ENCODE measurements around the gene ZNF687.
A peak's percentile ranks its signal among the peaks of the same experiment; 100 is the strongest.

The ZNF687 gene

GRCh38 chr1:151311589-151312331 lies 29.7 kb downstream of the ZNF687 start:
- FAIRE-seq (no peak), DNase-seq (ENCODE audit: insufficient read length, low spot score) (peak; percentile 95)

GRCh38 chr1:151312411-151312810 lies 30.3 kb downstream of the ZNF687 start:
- DNase-seq (ENCODE audit: insufficient read length, low spot score) (no peak), FAIRE-seq (no peak)

GRCh38 chr1:151312826-151313225 lies 30.7 kb downstream of the ZNF687 start:
- no peak for DNase-seq (ENCODE audit: insufficient read length, low spot score)

GRCh38 chr1:151313501-151313900 lies 31.4 kb downstream of the ZNF687 start:
- FAIRE-seq (no peak), DNase-seq (ENCODE audit: insufficient read length, low spot score) (no peak)

More at GRCh38 chr1:151312826-151313225, 30.7 kb downstream of the ZNF687 start:
- FAIRE-seq = no peak

- no peak for DNase-seq (ENCODE audit: insufficient read length, low spot score)
Measured at GRCh38 chr1:151314137-151314875, 32.2 kb downstream of the ZNF687 start.

GRCh38 chr1:151315565-151316235 lies 33.6 kb downstream of the ZNF687 start:
- DNase-seq (ENCODE audit: insufficient read length, low spot score) = no peak
- FAIRE-seq = no peak

More at GRCh38 chr1:151314137-151314875, 32.2 kb downstream of the ZNF687 start:
- FAIRE-seq = no peak

- DNase-seq (ENCODE audit: insufficient read length, low spot score) (no peak), FAIRE-seq (no peak)
Measured at GRCh38 chr1:151318975-151319374, 36.9 kb downstream of the ZNF687 start.

- FAIRE-seq (no peak), DNase-seq (ENCODE audit: insufficient read length, low spot score) (no peak)
Measured at GRCh38 chr1:151324390-151324930, 42.4 kb downstream of the ZNF687 start.

- no peak for DNase-seq (ENCODE audit: insufficient read length, low spot score)
- no peak for FAIRE-seq
Measured at GRCh38 chr1:151325231-151325630, 43.1 kb downstream of the ZNF687 start.

- FAIRE-seq (no peak), DNase-seq (ENCODE audit: insufficient read length, low spot score) (no peak)
Measured at GRCh38 chr1:151325646-151326429, 43.7 kb downstream of the ZNF687 start.

GRCh38 chr1:151326619-151327222 lies 44.6 kb downstream of the ZNF687 start:
- DNase-seq (ENCODE audit: insufficient read length, low spot score) = peak; percentile 30
- FAIRE-seq = no peak

GRCh38 chr1:151327223-151327902 lies 45.3 kb downstream of the ZNF687 start, which contains the start of gene PI4KB:
PI4KB (minus strand) TSS chr1:151327416; CDS start chr1:151316481, 10,935 bp downstream.
- FAIRE-seq (no peak), DNase-seq (ENCODE audit: insufficient read length, low spot score) (peak; percentile 89)

- no peak for DNase-seq (ENCODE audit: insufficient read length, low spot score)
- FAIRE-seq = no peak
Measured at GRCh38 chr1:151327903-151328674, 46.0 kb downstream of the ZNF687 start.

GRCh38 chr1:151334822-151335221 lies 52.7 kb downstream of the ZNF687 start:
- DNase-seq (ENCODE audit: insufficient read length, low spot score) (no peak), FAIRE-seq (no peak)

GRCh38 chr1:151336556-151336955 lies 54.5 kb downstream of the ZNF687 start:
- no peak for FAIRE-seq

GRCh38 chr1:151340870-151341754 lies 59.0 kb downstream of the ZNF687 start:
- no peak for FAIRE-seq
- DNase-seq (ENCODE audit: insufficient read length, low spot score) = peak; percentile 67

More at GRCh38 chr1:151336556-151336955, 54.5 kb downstream of the ZNF687 start:
- no peak for DNase-seq (ENCODE audit: insufficient read length, low spot score)
